DND-41 (cell line): ENCODE data around the gene ZMYND19.

Source experiments
- EZH2 ChIP-seq: IDR thresholded peaks from 3 replicates; pipeline ENCODE4 v1.6.1; 2012; ENCODE audit warnings: borderline replicate concordance, low read depth, mild to moderate bottlenecking, moderate library complexity, low read length, inconsistent platforms; ENCODE audit not compliant: severe bottlenecking
- TF ChIP-seq, protein P1 (sequence below): IDR thresholded peaks from 2 replicates; pipeline ENCODE4 v1.5.1; 2012; ENCODE audit warnings: borderline replicate concordance, low read length, moderate library complexity, mild to moderate bottlenecking; ENCODE audit not compliant: poor library complexity, severe bottlenecking; ENCODE audit errors: extremely low read depth

DNA sequence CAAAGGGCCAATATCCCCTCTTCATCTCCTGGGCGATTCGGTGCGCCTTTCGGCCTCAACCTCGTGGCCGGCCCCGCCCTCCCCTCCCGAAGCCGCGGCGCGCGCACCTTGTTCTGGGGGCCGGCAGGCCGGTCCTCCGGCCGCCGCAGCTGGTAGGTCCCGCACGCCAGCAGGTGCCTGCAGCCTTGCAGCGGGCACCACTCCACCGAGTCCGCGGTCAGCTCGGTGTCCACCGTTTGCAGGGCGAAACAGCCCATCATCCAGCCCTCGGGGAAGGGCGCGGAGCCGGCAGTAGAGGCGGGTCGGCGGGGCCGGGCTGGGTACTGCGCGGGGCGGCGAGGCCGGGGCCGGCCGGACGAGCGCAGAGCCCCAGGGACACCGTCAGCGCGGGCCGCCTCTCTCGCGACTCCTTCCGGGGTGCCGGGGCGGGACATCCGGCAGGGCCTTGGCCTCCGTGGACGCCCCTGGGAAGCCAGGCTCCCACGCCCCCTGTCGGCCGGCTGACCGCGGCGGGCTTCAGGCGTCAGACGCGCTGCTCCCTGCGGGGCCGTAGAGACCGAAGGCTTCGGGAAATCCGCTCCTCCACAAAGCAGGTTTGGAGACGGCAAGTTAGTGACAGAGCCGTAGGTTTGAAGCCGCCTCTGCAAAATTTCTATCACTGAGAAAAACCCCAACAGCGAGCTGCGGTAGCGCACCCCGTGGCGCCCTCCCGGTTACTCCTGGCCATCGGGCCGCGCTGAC, 11.6 kb downstream of the ZMYND19 start, which contains the start of gene DPH7:
- TF ChIP-seq, protein P1, sequence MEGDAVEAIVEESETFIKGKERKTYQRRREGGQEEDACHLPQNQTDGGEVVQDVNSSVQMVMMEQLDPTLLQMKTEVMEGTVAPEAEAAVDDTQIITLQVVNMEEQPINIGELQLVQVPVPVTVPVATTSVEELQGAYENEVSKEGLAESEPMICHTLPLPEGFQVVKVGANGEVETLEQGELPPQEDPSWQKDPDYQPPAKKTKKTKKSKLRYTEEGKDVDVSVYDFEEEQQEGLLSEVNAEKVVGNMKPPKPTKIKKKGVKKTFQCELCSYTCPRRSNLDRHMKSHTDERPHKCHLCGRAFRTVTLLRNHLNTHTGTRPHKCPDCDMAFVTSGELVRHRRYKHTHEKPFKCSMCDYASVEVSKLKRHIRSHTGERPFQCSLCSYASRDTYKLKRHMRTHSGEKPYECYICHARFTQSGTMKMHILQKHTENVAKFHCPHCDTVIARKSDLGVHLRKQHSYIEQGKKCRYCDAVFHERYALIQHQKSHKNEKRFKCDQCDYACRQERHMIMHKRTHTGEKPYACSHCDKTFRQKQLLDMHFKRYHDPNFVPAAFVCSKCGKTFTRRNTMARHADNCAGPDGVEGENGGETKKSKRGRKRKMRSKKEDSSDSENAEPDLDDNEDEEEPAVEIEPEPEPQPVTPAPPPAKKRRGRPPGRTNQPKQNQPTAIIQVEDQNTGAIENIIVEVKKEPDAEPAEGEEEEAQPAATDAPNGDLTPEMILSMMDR = peak; percentile 86
- no peak for TF ChIP-seq EZH2
